Mucosa of rectum (tissue), 2 donors: Measurements from ENCODE around the gene MAT2A.
"Not testable (repeated sequence)": the region's sequence is repeated elsewhere in the genome, so short reads cannot be mapped to it uniquely, and the experiment has no call there.

ENCODE experiments used
- H3K27ac ChIP-seq, 2 donors: one replicate each; pipeline ENCODE4 v1.7.0; 2013; ENCODE audit warnings: inconsistent platforms in 2 of 2, low read depth in 2 of 2, low read length in 2 of 2
- H3K27me3 ChIP-seq, 2 donors: one replicate each; pipeline ENCODE4 v1.7.0; 2013; ENCODE audit warnings: low read length in 2 of 2; ENCODE audit not compliant: control insufficient read depth in 2 of 2, insufficient read depth in 2 of 2
- H3K36me3 ChIP-seq, 2 donors: one replicate each; pipeline ENCODE4 v1.7.0; 2013; ENCODE audit warnings: low read length in 2 of 2; ENCODE audit not compliant: control insufficient read depth in 2 of 2, insufficient read depth in 2 of 2
- H3K4me1 ChIP-seq, 2 donors: one replicate each; pipeline ENCODE4 v1.7.0; 2013; ENCODE audit warnings: low read length in 2 of 2, mild to moderate bottlenecking in 1 of 2; ENCODE audit not compliant: control insufficient read depth in 2 of 2, insufficient read depth in 2 of 2
- H3K4me3 ChIP-seq, 2 donors: one replicate each; pipeline ENCODE4 v1.7.0; 2013; ENCODE audit warnings: low read length in 2 of 2
- H3K9ac ChIP-seq, 2 donors: one replicate each; pipeline ENCODE4 v1.7.0; 2013; ENCODE audit warnings: low read length in 2 of 2, low read depth in 1 of 2, mild to moderate bottlenecking in 1 of 2
- H3K9me3 ChIP-seq, 2 donors: one replicate each; pipeline ENCODE4 v1.7.0; 2013; ENCODE audit warnings: low read length in 2 of 2; ENCODE audit not compliant: control insufficient read depth in 2 of 2
- donor health status: healthy.
- donor health status: Normal muscosa, but diverticular disease.

The MAT2A gene

DNA sequence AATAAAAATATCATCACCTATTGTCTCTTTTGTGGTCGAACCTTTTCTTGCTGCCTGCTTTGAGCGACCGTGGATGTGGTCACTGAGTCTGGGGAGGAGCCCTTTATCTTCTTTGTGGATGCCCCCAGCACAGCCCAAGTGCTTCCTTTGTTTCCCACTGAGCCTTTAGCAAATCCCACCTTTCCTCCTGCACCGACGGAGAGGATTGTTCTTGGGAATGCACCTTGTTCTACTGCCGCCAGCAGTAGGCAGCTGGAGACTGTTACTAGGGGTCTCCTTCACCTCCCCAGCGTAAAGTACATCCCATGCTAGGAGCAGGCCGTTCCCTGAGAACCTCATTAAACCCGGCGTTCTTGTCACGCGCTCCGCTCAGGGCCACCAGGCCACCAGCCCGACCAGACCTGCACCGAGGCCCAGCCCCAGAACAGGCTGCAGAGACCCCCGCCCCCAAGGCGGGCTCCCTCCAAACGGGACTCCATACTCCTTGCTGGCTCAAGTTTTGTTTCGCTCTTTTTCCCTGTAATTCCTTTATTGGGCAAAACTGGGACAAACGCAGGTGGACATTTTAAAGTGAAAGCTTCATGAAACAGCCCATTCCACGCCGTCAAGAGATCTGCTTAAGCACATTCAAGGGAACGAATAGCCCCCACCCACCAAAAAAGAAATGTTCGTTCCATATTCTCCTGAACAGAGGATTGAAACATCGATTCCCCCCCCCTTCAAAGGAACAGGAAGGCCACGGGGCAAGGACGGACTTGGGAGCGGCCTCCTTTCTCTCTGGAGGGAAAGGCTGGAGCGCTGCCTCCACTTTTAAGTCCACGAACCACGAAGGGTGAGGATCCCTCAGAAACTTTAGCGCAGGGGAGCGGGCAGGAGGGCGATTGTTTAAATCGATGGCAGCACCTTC is 1.1 kb upstream of the MAT2A start:
- Histone ChIP-seq H3K4me1 (peaks cover 33% of the 10 kb centered on the region in 2 donors), H3K4me3 (peak overlapping the region; percentile 92 to 99), H3K9ac (peak overlapping the region; percentile 96 to 98), H3K27me3 (no peaks in the 10 kb centered on the region), H3K27ac (peak overlapping the region; percentile 98 to 99), H3K9me3 (no peaks in the 10 kb centered on the region), H3K36me3 (peaks cover 17 to 20% of the 10 kb centered on the region in 2 donors)

DNA sequence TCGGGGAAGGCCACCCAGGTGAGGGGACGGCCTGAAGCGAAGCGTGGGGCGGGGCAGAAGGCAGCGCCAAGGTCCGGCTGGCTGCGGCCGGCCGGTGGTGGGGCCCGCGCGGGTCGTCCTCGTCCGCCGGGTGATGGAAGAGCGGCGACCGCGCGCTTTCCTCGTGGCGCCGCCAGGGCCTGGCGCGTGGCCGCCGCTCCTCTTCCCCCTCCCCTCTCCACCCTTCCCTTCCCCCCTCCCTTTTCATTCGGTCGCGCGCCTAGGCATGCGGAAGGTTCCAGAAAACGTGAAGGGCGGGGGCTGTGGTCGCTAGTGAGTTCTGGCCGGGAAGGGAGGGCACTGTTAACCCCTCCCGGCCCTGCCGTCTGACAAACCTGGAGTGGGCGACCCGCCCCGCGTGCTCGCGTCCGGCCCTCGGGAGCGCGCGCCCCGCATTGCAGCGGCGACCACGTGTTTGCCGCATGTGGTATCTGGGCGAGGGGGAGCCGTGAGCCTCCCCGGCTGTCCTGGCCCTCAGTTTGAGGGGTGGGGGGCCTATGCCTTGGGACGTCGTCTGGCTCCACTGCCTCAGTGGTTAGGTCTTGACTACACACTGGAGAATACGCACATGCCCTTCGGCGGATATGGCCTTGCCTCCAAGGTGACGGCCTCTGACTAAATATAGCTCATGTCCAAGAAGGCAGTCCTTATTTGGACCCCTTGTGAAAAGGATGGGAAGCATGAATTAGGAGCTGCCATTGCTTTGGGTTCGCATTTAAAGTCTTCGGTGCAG is 579 bp downstream of the MAT2A start:
- Histone ChIP-seq H3K27me3 (no peaks in the 10 kb centered on the region), H3K4me1 (peaks cover 32 to 35% of the 10 kb centered on the region in 2 donors), H3K9me3 (no peaks in the 10 kb centered on the region), H3K36me3 (peaks cover 30 to 35% of the 10 kb centered on the region in 2 donors), H3K4me3 (peak overlapping the region; percentile 92 to 99), H3K27ac (peak overlapping the region; percentile 98 to 99), H3K9ac (peak overlapping the region; percentile 96 to 98)

DNA sequence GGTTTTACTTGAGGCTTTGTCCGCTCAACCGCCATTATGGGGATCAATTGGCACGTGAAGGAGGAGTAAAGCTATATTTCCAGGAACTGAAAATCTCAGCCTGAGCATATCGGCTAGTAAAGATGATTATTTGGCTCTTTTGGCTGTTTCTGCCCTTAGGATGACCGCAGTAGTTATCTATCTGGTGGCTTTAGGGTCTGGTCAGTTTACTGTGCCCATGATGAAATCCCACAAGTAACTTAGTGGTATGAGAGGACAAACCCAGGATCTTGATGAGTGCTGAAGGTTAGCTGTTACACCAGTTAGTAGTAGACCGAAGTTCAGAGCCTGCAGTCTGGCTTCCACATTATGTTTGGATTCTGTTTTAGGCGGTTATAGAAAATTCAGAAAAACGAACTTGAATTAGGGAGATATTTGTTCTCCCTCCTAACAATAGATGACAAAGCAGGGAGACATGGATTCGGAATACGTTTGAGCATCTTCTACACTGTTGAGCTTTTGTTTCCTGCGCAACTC is 1.2 kb downstream of the MAT2A start:
- Histone ChIP-seq H3K9me3 (no peaks in the 10 kb centered on the region), H3K9ac (peak overlapping the region; percentile 96 to 98), H3K36me3 (peaks cover 31 to 41% of the 10 kb centered on the region in 2 donors), H3K27ac (peak overlapping the region; percentile 98 to 99), H3K4me1 (peaks cover 27 to 29% of the 10 kb centered on the region in 2 donors), H3K4me3 (peak overlapping the region; percentile 92 to 99), H3K27me3 (no peaks in the 10 kb centered on the region)

DNA sequence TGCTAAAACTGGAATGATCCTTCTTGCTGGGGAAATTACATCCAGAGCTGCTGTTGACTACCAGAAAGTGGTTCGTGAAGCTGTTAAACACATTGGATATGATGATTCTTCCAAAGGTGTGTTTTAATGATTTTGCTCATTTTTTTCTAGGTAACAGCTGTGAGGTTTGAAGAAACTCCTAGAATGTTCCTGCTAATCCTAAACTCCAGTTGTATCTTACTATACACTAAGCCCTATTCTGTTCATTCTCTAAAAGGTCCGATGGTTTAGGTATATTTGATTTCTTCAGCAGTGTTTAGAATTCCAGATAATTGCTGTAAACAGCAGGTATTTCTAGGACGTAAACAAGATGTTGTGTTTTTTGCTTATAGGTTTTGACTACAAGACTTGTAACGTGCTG is 2.3 kb downstream of the MAT2A start:
- peaks cover 25 to 29% of the 10 kb centered on the region in 2 donors for H3K4me1 ChIP-seq
- no peaks in the 10 kb centered on the region for H3K9me3 ChIP-seq
- H3K36me3 ChIP-seq, result peaks cover 41 to 51% of the 10 kb centered on the region in 2 donors
- peak overlapping the region; percentile 96 to 98 for H3K9ac ChIP-seq
- no peaks in the 10 kb centered on the region for H3K27me3 ChIP-seq
- peak overlapping the region; percentile 92 to 99 for H3K4me3 ChIP-seq
- peak overlapping the region; percentile 98 to 99 for H3K27ac ChIP-seq

DNA sequence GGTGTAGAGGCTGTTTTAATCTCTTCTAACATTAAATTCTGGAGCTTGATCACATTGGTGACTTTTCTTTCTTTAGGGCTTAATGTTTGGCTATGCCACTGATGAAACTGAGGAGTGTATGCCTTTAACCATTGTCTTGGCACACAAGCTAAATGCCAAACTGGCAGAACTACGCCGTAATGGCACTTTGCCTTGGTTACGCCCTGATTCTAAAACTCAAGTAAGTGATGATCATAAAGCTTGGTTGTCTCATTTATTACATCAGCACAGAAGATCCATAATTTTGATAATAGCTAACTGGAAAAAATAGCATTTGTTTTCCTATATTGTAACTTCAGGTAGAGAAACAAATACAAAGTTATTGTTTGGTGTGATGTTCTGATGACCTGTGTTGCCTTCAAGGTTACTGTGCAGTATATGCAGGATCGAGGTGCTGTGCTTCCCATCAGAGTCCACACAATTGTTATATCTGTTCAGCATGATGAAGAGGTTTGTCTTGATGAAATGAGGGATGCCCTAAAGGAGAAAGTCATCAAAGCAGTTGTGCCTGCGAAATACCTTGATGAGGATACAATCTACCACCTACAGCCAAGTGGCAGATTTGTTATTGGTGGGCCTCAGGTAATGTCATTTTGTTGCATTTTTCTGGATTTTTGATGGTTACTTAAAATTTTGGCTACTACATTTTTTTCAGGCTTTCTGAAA is 2.9 kb downstream of the MAT2A start:
- no peaks in the 10 kb centered on the region for H3K27me3 ChIP-seq
- no peaks in the 10 kb centered on the region for H3K9me3 ChIP-seq
- H3K27ac ChIP-seq, result peak overlapping the region; percentile 98 to 99
- peak overlapping the region; percentile 96 to 98 for H3K9ac ChIP-seq
- peaks cover 41 to 55% of the 10 kb centered on the region in 2 donors for H3K36me3 ChIP-seq
- peaks cover 25 to 27% of the 10 kb centered on the region in 2 donors for H3K4me1 ChIP-seq
- peak overlapping the region in 1 of 2 donors; percentile 92 for H3K4me3 ChIP-seq

DNA sequence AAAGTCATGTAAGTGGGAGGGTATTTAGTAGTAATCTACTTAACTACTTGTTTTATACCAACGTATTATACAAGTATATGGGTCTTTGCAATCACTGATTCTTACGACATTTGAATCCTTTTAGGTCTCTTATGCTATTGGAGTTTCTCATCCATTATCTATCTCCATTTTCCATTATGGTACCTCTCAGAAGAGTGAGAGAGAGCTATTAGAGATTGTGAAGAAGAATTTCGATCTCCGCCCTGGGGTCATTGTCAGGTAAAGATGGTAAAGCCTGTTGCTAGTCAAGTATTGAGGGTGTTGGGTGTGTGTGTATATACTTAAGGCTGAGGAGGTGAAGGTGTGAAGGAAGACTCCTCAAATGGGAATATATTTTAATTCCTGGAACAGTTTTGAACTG is 3.8 kb downstream of the MAT2A start:
- Histone ChIP-seq H3K9me3 (no peaks in the 10 kb centered on the region), H3K36me3 (peaks cover 41 to 57% of the 10 kb centered on the region in 2 donors), H3K9ac (no peak overlapping the region), H3K27ac (no peak overlapping the region), H3K4me1 (peaks cover 18 to 27% of the 10 kb centered on the region in 2 donors), H3K27me3 (no peaks in the 10 kb centered on the region), H3K4me3 (no peak overlapping the region)

DNA sequence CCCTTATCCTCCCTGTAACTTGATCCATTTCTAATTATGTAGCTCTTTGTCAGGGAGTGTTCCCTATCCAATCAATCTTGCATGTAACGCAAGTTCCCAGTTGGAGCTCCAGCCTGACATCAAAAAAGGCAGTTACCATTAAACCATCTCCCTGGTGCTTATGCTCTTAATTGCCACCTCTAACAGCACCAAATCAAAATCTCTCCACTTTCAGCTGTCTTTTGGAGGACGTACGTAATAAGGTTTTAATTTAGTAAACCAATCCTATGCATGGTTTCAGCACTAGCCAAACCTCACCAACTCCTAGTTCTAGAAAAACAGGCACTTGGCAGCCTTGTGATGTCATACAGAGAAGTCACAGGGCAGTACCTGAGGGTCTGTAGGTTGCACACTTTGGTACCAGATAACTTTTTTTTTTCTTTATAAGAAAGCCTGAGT is 5.3 kb downstream of the MAT2A start:
- not testable (repeated sequence) for H3K27ac ChIP-seq, H3K9ac ChIP-seq

DNA sequence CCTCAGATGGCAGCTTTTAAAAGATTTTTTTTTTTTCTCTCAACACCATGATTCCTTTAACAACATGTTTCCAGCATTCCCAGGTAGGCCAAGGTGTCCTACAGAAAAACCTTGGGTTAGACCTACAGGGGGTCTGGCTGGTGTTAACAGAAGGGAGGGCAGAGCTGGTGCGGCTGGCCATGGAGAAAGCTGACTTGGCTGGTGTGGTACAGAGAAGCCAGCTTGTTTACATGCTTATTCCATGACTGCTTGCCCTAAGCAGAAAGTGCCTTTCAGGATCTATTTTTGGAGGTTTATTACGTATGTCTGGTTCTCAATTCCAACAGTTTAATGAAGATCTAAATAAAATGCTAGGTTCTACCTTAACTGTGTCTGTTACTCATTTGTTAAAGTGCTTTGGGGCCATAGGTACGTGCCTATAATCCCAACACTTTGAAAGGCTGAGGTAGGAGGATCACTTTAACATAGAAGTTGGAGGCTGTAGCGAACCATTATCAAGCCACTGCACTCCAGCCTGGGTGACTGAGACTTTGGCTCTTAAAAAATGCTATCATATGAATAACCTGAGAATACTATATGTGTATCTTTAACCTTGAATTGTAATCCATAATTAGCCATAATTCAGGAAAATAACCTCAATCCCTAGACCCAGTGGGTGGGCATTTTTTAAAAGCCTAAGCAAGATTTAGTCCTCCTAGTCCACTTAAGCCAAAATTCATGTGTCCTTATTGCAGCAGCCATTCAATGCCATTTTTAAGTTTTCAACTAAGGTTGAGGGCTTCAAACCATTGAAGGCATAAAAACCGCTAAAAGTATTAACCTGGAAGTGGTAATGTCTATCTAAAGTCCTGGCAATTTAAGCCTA is 6.2 kb downstream of the MAT2A start:
- H3K4me3 ChIP-seq, H3K27me3 ChIP-seq, H3K27ac ChIP-seq, H3K9me3 ChIP-seq, H3K9ac ChIP-seq: not testable (repeated sequence)
- H3K4me1 ChIP-seq, result peaks cover 18 to 26% of the 10 kb centered on the region in 2 donors
- peaks cover 42 to 62% of the 10 kb centered on the region in 2 donors for H3K36me3 ChIP-seq

More for the DNA sequence above, 5.3 kb downstream of the MAT2A start:
- Histone ChIP-seq H3K4me1 (peaks cover 18 to 27% of the 10 kb centered on the region in 2 donors), H3K36me3 (peaks cover 42 to 57% of the 10 kb centered on the region in 2 donors)
- H3K9me3 ChIP-seq, H3K4me3 ChIP-seq, H3K27me3 ChIP-seq: not testable (repeated sequence)

DNA sequence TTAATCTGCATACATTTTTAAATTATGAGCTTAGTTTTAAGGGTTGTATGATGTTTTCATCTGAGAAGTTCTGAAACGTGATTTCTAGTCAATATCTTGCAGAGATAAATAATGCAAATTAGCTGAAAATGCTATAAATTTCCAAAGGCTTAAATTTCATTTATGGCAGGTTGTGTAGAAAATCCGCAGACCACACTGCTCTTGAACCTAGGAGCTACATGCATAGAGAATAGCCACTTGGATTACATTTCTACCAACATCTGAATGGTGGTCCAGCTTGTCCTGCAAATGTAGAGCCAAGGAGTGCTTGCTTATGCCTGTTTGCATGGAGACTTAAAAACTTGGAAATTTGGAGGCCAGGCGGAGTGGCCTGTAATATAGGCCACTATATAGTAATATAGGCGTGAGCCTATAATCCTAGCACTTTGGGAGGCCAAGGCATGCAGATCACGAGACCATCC is 6.8 kb downstream of the MAT2A start:
- H3K27me3 ChIP-seq, result no peaks in the 10 kb centered on the region
- no peaks in the 10 kb centered on the region for H3K9me3 ChIP-seq
- no peak overlapping the region for H3K9ac ChIP-seq
- H3K4me1 ChIP-seq, result peaks cover 14 to 20% of the 10 kb centered on the region in 2 donors
- no peak overlapping the region for H3K27ac ChIP-seq
- H3K4me3 ChIP-seq, result no peak overlapping the region
- H3K36me3 ChIP-seq, result peaks cover 43 to 69% of the 10 kb centered on the region in 2 donors
